ENCODE measurements around the gene TRIM37. TPM values are rescaled to one million over a fixed set of nuclear protein-coding genes. Genes with fewer than 3 reads are reported as not detected.

The TRIM37 gene
- 26.5 and 29.3 TPM in 2 replicates for total RNA-seq

DNA sequence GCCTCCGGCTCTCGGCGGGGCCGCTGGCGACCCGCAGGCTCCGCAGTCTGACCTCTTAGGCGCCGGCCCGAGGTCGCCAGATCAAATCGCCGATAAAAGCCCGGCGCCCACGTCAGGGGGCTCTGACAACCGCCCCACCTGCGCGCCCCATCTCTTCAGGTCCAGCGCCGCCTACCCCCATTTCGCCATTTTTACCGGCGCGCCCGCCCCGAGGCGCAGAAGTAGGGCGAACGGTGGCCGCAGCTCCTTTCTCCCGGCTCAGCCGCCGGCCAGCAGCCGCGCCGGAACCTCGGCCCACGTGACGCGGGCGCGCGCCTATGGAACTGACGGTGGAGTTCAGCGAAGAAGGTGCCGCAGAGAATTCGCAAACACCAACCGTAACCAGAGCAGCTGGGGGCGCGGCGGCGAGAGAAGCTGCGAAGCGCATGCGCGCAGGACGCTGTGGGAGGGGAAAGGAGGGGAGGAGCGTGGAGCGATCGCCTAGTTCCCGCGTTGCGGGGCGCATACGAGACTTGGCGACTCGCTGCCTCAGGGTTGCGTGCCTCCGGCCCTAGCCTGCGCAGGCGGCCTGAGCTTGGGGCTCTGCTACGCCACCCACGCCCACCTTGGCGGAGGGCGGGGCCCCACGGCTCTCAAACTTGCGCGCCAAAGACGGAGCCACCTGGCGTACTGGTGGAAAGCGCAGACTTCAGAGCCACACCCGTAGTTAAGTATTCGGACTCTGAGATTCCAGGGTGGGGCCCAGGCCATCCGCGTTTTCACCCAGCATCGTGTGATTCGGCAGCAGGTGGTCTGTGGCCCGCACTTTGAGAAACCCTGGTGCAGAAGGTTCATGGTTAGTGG, at the start of gene TRIM37:
TSS of gene TRIM37 (minus strand) at position 418 of the 843 bp plus-strand sequence. CDS start 419 bp downstream, outside the sequence.
- Mint-ChIP-seq H3K36me3 (ENCODE audit: low read depth) (peaks cover 36% of the 10 kb centered on the region), H3K27me3 (peaks cover 2% of the 10 kb centered on the region), H3K4me3 (peak within 1 kb of the TSS; percentile 96), H3K27ac (peak within 1 kb of the TSS; percentile 97), H3K4me1 (peaks cover 42% of the 10 kb centered on the region), H3K9me3 (no peaks in the 10 kb centered on the region)
- DNase-seq: peak; percentile 100
- intact Hi-C loops (cut with micrococcal nuclease): loop anchor here (1.0 kb wide), 3 partner anchors 49 to 588 kb away; partner anchors contain the start of genes PRR11 and SKA2

GRCh38 chr17:59155439-59156177, 48.9 kb upstream of the TRIM37 start, which contains the start of gene PRR11:
PRR11 (plus strand) TSS chr17:59155746; CDS start chr17:59169753, 14,007 bp downstream.
- Mint-ChIP-seq H3K4me3 (no peak within 1 kb of the TSS), H3K9me3 (no peaks in the 10 kb centered on the region), H3K27ac (no peak within 1 kb of the TSS), H3K27me3 (no peaks in the 10 kb centered on the region), H3K4me1 (peaks cover 44% of the 10 kb centered on the region), H3K36me3 (ENCODE audit: low read depth) (peaks cover 10% of the 10 kb centered on the region)
- intact Hi-C loops (cut with micrococcal nuclease): loop anchor here (1.0 to 10.0 kb wide), 10 partner anchors 11 to 1447 kb away; partner anchors contain the start of genes CLTC, GDPD1, PPM1D and RPS6KB1
- peak; percentile 98 for DNase-seq

GRCh38 chr17:59154721-59155438, 48.2 kb upstream of the TRIM37 start, which contains the start of gene SKA2:
SKA2 (minus strand) TSS chr17:59155186; CDS start chr17:59155163, 23 bp downstream.
- H3K27ac Mint-ChIP-seq: no peak within 1 kb of the TSS
- peak; percentile 99 for DNase-seq
- no peaks in the 10 kb centered on the region for H3K27me3 Mint-ChIP-seq
- peaks cover 45% of the 10 kb centered on the region for H3K4me1 Mint-ChIP-seq
- no peaks in the 10 kb centered on the region for H3K9me3 Mint-ChIP-seq
- intact Hi-C loops (cut with micrococcal nuclease): loop anchor here (1.0 to 10.0 kb wide), 9 partner anchors 49 to 1447 kb away; partner anchors contain the start of genes CLTC, GDPD1, PPM1D and RPS6KB1
- H3K4me3 Mint-ChIP-seq: no peak within 1 kb of the TSS
- peaks cover 10% of the 10 kb centered on the region for H3K36me3 Mint-ChIP-seq (ENCODE audit: low read depth)

DNA sequence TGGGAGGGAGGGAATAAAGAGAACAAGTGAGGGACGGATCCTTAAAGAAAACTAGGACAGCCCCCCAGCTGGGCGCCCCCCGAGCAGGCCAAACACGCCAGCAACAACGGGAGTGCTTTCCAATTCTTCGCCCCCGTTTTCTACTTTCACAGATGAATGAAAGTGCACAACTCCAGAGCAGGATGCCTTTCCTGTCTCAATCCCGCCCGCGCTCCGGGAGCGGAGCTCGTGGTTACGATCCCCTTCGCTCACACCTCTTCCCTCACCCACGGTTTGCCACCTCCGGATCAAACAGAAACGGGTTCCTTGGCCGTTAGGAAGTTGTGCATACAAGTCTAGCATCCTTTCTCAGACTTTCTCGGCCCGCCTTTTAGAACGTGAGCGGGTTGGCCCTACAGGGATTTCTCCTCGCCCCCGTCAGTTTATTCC, 47.6 kb upstream of the TRIM37 start:
- Mint-ChIP-seq H3K4me1 (peaks cover 44% of the 10 kb centered on the region), H3K9me3 (no peaks in the 10 kb centered on the region), H3K36me3 (ENCODE audit: low read depth) (peaks cover 12% of the 10 kb centered on the region), H3K4me3 (no peak overlapping the region), H3K27me3 (no peaks in the 10 kb centered on the region), H3K27ac (no peak overlapping the region)
- intact Hi-C loops (cut with micrococcal nuclease): loop anchor here (2.0 to 10.0 kb wide), 3 partner anchors 56 to 820 kb away; partner anchors contain the start of genes CLTC and SMG8
- DNase-seq: peak; percentile 84

- Mint-ChIP-seq H3K27ac (peak overlapping the region; percentile 40), H3K27me3 (no peaks in the 10 kb centered on the region), H3K4me3 (no peak overlapping the region), H3K4me1 (peaks cover 34% of the 10 kb centered on the region), H3K36me3 (ENCODE audit: low read depth) (peaks cover 10% of the 10 kb centered on the region), H3K9me3 (no peaks in the 10 kb centered on the region)
- intact Hi-C loops (cut with micrococcal nuclease): loop anchor here (10.0 kb wide), 1 partner anchor 818 kb away; no protein-coding TSS in a partner anchor
- DNase-seq: no peak
These were observed 46.2 kb upstream of the TRIM37 start for GRCh38 chr17:59152925-59153324.

DNA sequence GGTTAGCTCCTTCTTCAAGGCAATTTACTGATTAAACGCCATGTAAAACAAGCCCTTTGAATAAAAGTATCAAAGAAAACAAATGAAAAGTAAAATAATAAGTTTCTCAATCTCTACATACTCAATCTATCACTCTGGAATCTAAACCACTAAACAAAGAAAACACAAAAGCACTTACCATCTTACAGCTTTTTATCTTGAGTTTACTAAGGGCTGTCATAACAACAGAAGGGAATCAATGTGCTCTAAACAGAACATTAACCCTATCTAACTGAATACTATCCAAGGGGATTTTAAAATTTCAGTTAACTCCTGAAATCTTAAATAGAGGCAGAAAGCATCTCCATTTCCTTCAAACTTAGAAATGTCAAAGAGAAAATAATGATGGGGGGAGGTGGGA, 44.9 kb upstream of the TRIM37 start:
- peak overlapping the region; percentile 36 for H3K4me3 Mint-ChIP-seq
- peak overlapping the region; percentile 14 for H3K27ac Mint-ChIP-seq
- intact Hi-C loops (cut with micrococcal nuclease): loop anchor here (10.0 kb wide), 1 partner anchor 817 kb away; no protein-coding TSS in a partner anchor
- H3K36me3 Mint-ChIP-seq (ENCODE audit: low read depth): peaks cover 14% of the 10 kb centered on the region
- peaks cover 30% of the 10 kb centered on the region for H3K4me1 Mint-ChIP-seq
- DNase-seq: no peak
- H3K9me3 Mint-ChIP-seq: no peaks in the 10 kb centered on the region
- no peaks in the 10 kb centered on the region for H3K27me3 Mint-ChIP-seq

DNA sequence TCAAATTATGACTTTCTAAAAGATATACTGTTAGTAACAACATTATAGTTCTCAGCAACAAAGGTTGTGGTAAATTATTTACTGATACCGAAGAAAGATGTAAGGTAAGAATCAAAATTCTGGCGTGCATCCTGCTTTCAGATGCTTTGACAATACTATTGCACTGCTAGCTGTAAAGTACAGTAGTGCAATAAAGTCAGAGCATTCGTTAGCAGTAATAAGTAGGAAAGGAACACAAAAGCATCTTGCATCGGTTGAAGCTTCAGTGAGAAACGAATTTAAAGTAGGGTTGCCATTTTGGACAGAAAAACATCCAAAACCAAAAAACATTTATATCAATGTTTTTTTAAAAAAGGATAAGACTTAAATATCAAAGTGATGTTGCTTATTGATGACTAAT, 44.3 kb upstream of the TRIM37 start:
- H3K36me3 Mint-ChIP-seq (ENCODE audit: low read depth): peaks cover 14% of the 10 kb centered on the region
- intact Hi-C loops (cut with micrococcal nuclease): loop anchor here (10.0 kb wide), 1 partner anchor 816 kb away; no protein-coding TSS in a partner anchor
- H3K9me3 Mint-ChIP-seq: no peaks in the 10 kb centered on the region
- peaks cover 30% of the 10 kb centered on the region for H3K4me1 Mint-ChIP-seq
- DNase-seq: no peak
- H3K27me3 Mint-ChIP-seq: no peaks in the 10 kb centered on the region
- H3K27ac Mint-ChIP-seq: no peak overlapping the region
- H3K4me3 Mint-ChIP-seq: no peak overlapping the region

DNA sequence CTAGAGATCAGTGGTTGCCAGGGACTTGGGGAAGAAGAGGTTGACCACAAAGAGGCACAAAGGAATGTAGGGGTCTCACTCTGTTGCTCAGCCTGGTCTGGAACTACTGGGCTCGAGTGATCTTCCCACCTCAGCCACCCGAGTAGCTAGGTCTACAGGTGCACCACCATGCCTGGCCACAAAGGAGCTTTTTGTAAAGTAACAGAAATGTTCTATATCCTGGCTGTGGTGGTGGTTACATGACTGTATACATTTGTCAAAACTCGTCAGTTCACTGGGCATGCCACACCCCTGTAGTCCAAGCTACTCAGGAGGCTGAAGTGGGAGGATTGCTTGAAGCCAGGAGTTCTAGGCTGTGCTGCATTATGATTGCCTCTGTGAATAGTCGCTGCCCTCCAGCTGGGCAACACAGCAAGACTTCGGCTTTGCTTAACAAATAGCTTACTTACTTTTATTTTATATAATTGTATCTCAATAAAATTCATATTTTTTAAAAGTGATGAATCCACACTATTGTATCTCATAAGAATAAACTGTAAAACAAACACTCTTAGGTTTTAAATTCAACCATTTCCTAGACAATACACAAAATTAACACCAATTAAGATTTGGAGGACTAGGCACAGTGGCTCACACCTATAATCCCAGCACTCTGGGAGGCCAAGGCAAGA, 43.3 kb upstream of the TRIM37 start:
- Mint-ChIP-seq H3K4me3 (no peak overlapping the region), H3K9me3 (no peaks in the 10 kb centered on the region), H3K4me1 (peaks cover 34% of the 10 kb centered on the region), H3K27ac (peak overlapping the region; percentile 51), H3K36me3 (ENCODE audit: low read depth) (peaks cover 19% of the 10 kb centered on the region), H3K27me3 (no peaks in the 10 kb centered on the region)
- intact Hi-C loops (cut with micrococcal nuclease): loop anchor here (10.0 kb wide), 1 partner anchor 815 kb away; no protein-coding TSS in a partner anchor
- DNase-seq: peak; percentile 68

DNA sequence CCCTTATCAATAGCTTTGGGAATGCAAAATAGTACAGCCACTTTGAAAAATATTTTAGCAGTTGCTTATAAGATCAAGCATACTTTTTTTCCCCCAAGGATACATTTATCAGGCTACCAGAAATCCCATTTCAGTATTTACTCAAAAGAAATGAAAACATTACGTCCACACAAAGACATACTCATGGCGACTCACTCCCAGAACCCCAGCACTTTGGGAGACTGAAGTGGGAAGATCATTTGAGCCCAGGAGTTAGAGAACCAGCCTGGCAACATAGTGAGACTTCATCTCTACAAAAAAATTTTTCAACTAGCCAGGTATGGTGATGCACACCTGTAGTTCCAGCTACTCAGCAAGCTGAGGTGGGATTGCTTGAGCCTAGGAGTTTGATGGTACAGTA, 42.4 kb upstream of the TRIM37 start:
- H3K9me3 Mint-ChIP-seq: no peaks in the 10 kb centered on the region
- intact Hi-C loops (cut with micrococcal nuclease): no loop called here
- no peak overlapping the region for H3K27ac Mint-ChIP-seq
- H3K36me3 Mint-ChIP-seq (ENCODE audit: low read depth): peaks cover 22% of the 10 kb centered on the region
- no peak overlapping the region for H3K4me3 Mint-ChIP-seq
- peaks cover 34% of the 10 kb centered on the region for H3K4me1 Mint-ChIP-seq
- DNase-seq: no peak
- no peaks in the 10 kb centered on the region for H3K27me3 Mint-ChIP-seq

- H3K27me3 Mint-ChIP-seq: no peaks in the 10 kb centered on the region
- H3K4me3 Mint-ChIP-seq: no peak overlapping the region
- DNase-seq: no peak
- H3K36me3 Mint-ChIP-seq (ENCODE audit: low read depth): peaks cover 26% of the 10 kb centered on the region
- H3K4me1 Mint-ChIP-seq: peaks cover 17% of the 10 kb centered on the region
- H3K27ac Mint-ChIP-seq: peak overlapping the region; percentile 48
- intact Hi-C loops (cut with micrococcal nuclease): no loop called here
- H3K9me3 Mint-ChIP-seq: no peaks in the 10 kb centered on the region
These were observed 39.0 kb upstream of the TRIM37 start for GRCh38 chr17:59145571-59146096.

DNA sequence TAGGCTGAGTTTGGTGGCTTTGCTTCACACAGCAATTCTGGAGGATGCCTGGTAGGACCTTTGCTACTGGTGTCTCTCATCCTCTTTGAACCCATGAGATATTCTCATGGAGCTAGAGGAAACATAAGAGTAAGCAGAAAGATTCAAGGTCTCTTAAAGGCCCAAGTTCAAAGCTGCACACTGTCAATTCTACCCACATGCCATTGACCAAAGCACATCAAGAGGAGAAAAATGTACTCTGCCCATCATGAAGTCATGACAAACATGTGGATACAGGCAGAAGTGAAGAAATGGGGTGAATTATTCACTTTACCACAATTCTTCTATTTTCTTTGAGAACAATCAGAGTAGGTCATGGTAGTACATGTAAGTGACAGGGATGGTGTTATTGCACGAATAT, 35.2 kb upstream of the TRIM37 start:
- peaks cover 23% of the 10 kb centered on the region for H3K36me3 Mint-ChIP-seq (ENCODE audit: low read depth)
- DNase-seq: peak; percentile 36
- no peaks in the 10 kb centered on the region for H3K27me3 Mint-ChIP-seq
- H3K4me3 Mint-ChIP-seq: no peak overlapping the region
- peaks cover 5% of the 10 kb centered on the region for H3K4me1 Mint-ChIP-seq
- H3K27ac Mint-ChIP-seq: no peak overlapping the region
- no peaks in the 10 kb centered on the region for H3K9me3 Mint-ChIP-seq
- intact Hi-C loops (cut with micrococcal nuclease): no loop called here

DNA sequence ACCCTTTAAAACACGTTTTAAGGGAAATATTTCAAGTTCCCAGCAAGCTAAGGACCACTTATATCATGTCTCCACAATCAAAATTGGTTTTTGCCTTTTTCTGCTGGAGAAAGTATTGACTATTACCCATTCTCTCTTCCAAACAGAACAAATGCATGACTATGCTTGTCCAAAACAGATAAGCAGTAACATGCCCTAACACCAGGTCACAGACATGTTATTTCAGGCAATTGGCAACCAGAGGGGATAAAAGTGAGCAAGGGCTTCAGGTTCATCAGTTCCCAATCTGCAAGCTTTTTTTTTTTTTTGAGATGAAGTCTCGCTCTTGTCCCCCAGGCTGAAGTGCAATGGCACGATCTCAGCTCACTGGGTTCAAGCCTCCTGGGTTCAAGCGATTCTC, 33.3 kb upstream of the TRIM37 start:
- intact Hi-C loops (cut with micrococcal nuclease): no loop called here
- H3K4me3 Mint-ChIP-seq: no peak overlapping the region
- DNase-seq: no peak
- no peak overlapping the region for H3K27ac Mint-ChIP-seq
- H3K9me3 Mint-ChIP-seq: no peaks in the 10 kb centered on the region
- peaks cover 2% of the 10 kb centered on the region for H3K4me1 Mint-ChIP-seq
- peaks cover 18% of the 10 kb centered on the region for H3K36me3 Mint-ChIP-seq (ENCODE audit: low read depth)
- no peaks in the 10 kb centered on the region for H3K27me3 Mint-ChIP-seq
